HuH-7 (cell line): ENCODE measurements around the gene PCSK7.
"Not testable (repeated sequence)": the region's sequence is repeated elsewhere in the genome, so short reads cannot be mapped to it uniquely, and the experiment has no call there.

ENCODE experiments used
- DNase-seq: peaks from one replicate; pipeline ENCODE4 v3.0.0; 2011; ENCODE audit warnings: low spot score

Gene PCSK7

DNA sequence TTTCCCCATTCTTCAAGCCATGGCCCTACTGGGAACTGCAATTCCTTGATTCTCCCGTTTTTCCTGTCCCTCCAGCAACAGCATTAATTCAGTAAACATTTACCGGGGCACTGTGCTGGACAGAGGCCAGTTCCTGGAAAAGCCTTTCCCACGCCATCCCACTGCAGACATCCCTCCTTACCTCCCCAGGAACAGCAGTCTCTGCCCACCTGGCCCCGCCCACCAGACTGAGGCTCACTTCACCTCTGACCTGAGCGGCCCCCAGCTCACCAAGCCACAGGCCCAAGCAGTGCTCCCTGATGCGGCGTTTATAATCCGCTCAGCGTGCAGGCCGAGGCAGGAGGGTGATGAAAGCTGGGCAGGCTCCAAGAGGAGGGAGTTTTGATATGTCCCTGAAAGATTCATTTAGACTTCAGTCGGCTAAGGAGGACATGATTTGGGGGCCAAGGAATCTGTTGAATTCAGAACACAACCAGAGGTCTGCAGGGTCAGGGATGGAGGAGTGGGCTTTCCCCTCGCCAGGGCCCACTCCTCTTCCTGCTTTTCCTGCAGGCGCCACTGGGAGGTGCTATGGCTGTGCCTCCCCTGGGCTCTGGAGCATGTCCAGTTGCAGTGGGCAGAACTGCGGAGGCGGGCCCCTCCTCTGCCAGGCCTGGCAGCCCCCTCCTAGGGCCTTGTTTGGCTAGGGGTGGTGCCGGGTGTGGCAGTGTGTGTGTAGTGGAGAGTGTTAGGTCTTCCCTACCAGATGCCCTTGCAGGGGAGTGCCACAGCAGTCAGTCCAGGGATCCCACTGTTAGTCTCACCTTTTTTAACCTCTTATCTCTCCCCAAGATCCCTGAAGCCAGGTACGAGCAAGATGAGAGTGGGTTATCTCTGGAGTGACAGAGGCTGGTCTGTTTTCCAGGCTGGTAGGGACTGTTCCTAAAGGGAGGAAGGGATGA, 34.1 kb downstream of the PCSK7 start:
- peak; percentile 60 for DNase-seq

DNA sequence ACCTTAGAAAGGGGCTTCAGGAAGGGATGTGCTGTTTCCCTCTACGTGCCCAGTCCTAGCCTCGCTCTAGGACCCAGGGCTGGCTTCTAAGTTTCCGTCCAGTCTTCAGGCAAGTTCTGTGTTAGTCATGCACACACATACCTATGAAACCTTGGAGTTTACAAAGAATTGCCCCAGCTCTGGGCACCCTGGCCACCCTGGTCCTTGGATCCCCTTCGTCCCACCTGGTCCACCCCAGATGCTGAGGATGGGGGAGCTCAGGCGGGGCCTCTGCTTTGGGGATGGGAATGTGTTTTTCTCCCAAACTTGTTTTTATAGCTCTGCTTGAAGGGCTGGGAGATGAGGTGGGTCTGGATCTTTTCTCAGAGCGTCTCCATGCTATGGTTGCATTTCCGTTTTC, 34.9 kb downstream of the PCSK7 start:
- no peak for DNase-seq

DNA sequence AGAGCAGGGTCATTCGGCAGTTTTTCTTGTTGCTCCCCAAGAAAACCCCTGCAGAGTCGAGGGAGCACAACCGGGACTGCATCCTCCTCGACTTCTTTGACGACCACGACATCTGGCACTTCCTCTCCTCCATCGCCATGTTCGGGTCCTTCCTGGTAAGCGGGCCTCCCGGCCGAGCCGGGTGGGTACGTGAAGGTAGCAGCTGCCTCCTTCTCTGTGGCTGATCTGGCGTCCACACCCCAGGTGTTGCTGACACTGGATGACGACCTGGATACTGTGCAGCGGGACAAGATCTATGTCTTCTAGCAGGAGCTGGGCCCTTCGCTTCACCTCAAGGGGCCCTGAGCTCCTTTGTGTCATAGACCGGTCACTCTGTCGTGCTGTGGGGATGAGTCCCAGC, 36.1 kb downstream of the PCSK7 start:
- no peak for DNase-seq

GRCh38 chr11:117195258-117195657, 36.6 kb downstream of the PCSK7 start:
- DNase-seq = no peak

DNA sequence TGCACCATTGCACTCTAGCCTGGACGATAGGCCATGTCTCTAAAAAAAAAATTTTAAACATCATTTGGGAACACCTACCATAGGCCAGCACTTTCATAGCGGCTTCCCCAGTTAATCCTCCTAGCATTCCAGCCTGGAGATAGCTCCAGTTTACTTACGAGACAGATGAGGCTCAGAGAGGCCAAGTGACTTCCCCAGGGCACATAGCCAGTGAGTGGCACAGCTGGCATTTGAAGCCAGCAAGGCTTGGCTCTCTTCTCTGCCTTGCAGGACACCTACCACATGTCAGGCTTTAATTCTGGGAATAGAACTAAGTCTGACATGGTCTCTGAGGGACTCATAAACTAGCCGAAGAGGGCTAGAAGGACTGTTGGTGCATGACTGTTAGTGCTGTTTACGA, 37.6 kb downstream of the PCSK7 start:
- no peak for DNase-seq

DNA sequence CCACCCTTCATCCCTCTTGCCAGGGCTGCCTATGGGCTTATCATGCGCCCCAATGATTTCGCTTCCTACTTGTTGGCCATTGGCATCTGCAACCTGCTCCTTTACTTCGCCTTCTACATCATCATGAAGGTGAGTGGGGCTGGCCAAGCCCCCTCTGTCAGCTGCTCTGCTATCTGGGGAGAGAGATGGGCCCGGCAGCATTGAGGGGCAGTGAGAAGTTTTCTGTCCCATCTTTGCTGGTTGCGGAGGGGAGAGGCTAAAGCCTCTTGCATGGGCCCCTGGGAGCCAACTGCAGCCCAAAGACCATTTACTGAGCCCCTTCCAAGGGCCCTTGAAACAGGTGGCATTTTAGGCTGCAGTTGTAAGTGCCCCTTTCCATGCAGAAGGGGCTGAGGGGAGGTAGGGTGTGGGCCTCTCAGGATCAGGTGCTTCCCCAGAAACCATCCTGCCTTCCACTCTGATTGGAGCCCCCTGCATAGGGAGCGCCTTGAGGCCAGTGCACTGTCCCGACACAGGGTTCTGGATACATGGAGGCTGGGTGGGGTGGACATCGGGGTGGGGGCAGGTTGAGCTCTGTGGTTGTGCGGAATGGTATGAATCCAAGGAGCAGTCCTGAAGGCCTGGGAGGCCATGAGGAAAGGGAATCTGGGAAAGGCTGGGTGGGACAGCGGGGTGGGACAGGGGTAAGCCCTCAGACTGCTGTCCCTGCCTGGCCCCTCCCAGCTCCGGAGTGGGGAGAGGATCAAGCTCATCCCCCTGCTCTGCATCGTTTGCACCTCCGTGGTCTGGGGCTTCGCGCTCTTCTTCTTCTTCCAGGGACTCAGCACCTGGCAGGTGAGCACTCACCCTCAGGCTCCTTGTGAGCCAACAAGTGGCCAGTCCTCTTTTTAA, 38.5 kb downstream of the PCSK7 start:
- no peak for DNase-seq

DNA sequence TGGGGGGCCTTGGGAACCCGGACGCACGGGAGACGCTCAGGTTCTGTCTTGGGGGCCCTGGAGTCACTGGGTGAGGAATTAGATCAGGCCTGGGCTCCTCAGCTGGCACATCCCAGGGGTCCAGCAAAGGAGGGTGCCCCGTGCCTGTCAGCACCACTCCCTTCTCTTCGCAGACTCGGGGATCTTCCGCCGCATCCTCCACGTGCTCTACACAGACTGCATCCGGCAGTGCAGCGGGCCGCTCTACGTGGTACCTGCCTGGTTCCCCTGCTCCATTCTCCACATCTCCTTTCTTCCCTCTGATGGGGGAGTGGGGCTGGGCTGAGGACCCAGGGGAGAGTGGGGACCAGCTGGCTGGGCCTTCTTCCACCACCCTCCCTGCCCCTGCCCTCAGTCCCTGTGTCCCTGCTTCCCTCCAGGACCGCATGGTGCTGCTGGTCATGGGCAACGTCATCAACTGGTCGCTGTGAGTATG, 39.4 kb downstream of the PCSK7 start:
- no peak for DNase-seq

DNA sequence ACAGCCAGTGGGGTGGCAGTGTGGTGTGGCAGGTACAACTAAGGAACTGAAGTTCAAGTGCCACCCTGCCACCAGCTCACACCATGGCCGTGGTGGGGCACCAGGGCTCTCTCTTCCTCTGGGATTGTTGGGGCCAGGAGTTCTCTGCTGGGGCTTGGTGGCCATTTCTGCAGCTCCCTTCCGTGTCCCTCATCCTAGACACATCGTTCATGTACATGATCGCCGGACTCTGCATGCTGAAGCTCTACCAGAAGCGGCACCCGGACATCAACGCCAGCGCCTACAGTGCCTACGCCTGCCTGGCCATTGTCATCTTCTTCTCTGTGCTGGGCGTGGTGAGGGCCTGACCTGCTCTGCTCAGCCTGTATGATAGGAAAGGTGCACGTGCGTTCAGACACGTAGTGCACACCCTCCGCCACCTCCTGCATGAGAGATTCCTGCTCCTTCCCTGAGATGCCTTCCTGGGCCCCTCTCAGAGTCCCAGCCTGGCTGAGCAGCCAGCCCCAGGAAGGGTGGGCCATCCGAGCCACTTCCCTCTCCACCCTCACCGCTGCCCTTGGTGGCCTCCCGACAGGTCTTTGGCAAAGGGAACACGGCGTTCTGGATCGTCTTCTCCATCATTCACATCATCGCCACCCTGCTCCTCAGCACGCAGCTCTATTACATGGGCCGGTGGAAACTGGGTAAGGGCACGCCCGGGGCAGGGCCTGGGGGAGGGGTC, 40.0 kb downstream of the PCSK7 start:
- no peak for DNase-seq

- no peak for DNase-seq
Observed at GRCh38 chr11:117189941-117190544, 41.8 kb downstream of the PCSK7 start.

- no peak for DNase-seq
Observed at GRCh38 chr11:117189191-117189940, 42.5 kb downstream of the PCSK7 start.

DNA sequence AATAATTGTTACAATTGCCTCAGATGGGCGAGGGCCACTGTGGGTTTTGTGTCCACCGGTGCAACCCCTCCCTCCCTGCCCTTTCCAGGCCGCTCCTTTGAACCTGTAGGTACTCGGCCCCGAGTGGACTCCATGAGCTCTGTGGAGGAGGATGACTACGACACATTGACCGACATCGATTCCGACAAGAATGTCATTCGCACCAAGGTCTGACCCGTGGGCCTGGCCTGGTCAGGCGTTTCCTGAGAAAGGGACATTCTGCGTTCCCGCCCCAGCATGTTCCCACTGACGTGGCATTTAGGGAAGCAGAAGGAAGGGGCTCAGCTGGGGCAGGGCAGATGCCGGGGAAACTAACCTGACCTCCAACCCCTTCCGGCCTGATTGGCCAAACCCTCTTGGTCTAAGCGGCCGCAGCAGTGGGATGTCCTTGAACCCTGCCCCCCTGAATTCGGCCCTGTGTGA, 43.2 kb downstream of the PCSK7 start:
- DNase-seq = no peak

GRCh38 chr11:117187799-117188481, 43.9 kb downstream of the PCSK7 start:
- no peak for DNase-seq

- DNase-seq = no peak
Observed at GRCh38 chr11:117187428-117187798, 44.5 kb downstream of the PCSK7 start.

DNA sequence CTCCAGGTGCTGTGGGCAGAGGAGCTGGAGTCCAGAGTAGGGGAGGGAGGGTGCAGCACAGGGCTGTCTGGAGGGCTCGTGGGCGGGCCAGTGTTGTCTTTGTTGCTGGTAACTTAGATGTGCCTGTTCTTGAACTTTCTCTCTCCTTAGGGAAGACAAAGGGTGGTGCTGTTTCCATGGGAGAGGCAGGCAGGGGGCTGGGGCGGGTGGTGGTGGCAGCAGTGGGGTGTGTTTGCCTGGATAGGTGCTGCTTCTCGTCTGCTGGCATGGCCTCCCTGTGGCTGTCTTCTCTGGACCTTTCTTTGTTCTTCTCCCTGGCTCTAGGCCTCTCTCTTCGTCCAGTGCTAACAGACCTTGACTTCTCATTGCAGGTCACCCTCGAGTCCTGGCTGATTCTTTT, 44.9 kb downstream of the PCSK7 start:
- no peak for DNase-seq

- no peak for DNase-seq
Observed at GRCh38 chr11:117186431-117186761, 45.5 kb downstream of the PCSK7 start.

DNA sequence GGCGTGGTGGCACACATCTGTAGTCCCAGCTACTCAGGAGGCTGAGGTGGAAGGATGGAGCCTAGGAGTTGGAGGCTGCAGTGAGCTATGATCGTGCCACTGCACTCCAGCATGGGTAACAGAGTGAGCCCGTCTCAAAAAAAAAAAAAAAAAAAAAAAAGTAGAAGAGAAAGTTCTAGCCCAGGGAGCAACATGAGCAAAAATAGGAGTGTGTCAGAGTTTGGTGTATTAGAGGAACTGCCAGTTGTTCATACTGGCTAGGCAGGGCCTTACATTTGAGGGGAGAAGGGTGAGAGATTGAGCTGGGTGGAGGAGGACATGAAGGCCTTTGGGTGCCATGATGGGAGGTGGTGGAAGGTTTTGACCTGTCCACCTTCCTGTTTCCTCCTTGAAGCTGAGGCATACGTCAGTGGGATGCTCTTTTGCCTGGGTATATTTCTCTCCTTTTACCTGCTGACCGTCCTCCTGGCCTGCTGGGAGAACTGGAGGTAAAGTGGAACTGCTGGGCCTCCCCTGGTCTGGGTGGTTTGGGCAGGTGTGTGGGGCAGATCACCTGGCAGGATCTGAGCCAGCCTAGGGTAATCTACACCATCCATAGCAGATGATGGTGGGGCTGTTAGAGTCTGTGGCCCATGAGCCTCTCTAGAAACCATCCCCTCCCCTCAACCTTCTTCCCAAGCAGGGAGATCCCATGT, 46.0 kb downstream of the PCSK7 start:
- DNase-seq = no peak

DNA sequence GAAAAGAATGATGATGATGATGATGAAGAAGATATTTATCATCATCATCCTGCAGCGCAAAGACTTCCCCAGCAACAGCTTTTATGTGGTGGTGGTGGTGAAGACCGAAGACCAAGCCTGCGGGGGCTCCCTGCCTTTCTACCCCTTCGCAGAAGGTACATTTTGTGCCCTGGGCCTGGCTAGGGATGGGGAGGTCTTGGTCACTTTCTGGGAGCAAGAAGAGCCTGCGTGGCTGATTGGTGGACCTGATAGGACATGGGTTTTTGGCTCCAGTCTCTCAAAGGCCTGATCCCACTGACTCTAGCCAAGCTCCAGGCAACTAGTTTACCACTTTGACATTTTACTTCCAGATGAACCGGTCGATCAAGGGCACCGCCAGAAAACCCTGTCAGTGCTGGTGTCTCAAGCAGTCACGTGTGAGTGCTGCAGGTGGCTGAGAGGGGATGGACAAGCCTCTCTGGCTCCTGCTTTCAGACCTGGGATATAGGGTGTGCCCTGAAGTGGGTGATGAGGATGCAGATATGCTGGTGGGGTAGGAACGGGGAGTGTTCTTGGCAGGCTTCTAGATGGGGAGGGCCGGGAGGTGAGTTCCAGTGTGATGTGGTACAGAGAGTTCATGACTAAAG, 48.0 kb downstream of the PCSK7 start:
- peak; percentile 4 for DNase-seq

DNA sequence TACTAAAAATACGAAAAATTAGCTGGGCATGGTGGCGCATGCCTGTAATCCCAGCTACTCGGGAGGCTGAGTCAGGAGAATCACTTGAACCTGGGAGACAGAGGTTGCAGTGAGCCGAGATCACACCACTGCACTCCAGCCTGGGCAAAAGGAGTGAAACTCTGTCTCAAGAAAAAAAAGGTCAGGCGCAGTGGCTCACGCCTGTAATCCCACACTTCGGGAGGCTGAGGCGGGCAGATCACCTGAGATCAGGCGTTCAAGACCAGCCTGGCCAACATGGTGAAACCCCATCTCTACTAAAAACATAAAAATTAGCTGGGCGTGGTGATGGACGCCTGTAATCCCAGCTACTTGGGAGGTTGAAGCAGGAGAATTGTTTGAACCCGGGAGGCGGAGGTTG, 48.7 kb downstream of the PCSK7 start:
- not testable (repeated sequence) for DNase-seq

DNA sequence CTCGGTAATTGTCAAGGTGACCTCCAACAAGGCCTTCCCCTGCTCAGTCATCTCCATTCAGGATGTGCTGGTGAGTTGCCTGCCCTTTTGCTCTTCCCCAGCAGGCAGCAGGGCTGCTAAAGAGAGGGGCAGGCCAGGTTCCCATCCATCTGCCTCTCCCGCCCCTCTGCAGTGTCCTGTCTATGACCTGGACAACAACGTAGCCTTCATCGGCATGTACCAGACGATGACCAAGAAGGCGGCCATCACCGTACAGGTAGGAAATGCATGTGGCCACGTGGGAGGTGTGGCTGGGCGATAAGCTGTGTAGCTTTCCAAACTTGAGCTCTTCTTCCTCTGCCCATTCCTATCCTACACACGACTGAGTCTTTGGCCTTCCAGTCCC, 49.3 kb downstream of the PCSK7 start:
- DNase-seq = no peak
